HepG2 (cell line): ENCODE data around the gene CARD19. TPM values are rescaled to one million over a fixed set of nuclear protein-coding genes. Genes with fewer than 3 reads are reported as not detected.
A peak's percentile ranks its signal among the peaks of the same experiment; 100 is the strongest.

Experiments used
- ARNT ChIP-seq: fragments of 450-650 bp; IDR thresholded peaks from 2 replicates; pipeline ENCODE4 v1.6.1; 2017
- ATF2 ChIP-seq: sonication (generic); formaldehyde crosslinking; IDR thresholded peaks from 2 replicates; pipeline ENCODE4 v1.4.0; 2020; ENCODE audit warnings: missing genetic modification reagents
- BHLHE40 ChIP-seq: IDR thresholded peaks from 2 replicates; pipeline ENCODE4 v1.6.1; 2011; ENCODE audit warnings: low read length, improper control_type of control experiment
- CSRNP1 ChIP-seq: sonication (generic); formaldehyde crosslinking; IDR thresholded peaks from 2 replicates; pipeline ENCODE4 v1.8.1; 2023; ENCODE audit warnings: mild to moderate bottlenecking, missing genetic modification reagents
- ELF3 ChIP-seq: IDR thresholded peaks from 2 replicates; pipeline ENCODE4 v1.6.1; 2016; ENCODE audit warnings: missing genetic modification reagents, missing compliant biosample characterization
- FOXP1 ChIP-seq, 2 experiments: fragments of 450-650 bp in 1 of 2; IDR thresholded peaks; 2 replicates each; pipeline ENCODE4 v1.6.1; 2017 to 2018; ENCODE audit warnings: antibody characterized with exemption in 1 of 2
- HCFC1 ChIP-seq: fragments of 150-350 bp; IDR thresholded peaks from 2 replicates; pipeline ENCODE4 v1.6.1; 2014; ENCODE audit warnings: low read depth, low read length
- HMG20A ChIP-seq: IDR thresholded peaks from 2 replicates; pipeline ENCODE4 v1.6.1; 2016; ENCODE audit warnings: borderline replicate concordance
- JUND ChIP-seq: sonication (generic); formaldehyde crosslinking; IDR thresholded peaks from 2 replicates; pipeline ENCODE4 v1.8.0; 2022; ENCODE audit warnings: mild to moderate bottlenecking, missing genetic modification reagents
- NFKBIZ ChIP-seq: IDR thresholded peaks from 2 replicates; pipeline ENCODE4 v1.6.1; 2018; ENCODE audit warnings: missing genetic modification reagents, missing compliant biosample characterization
- REPIN1 ChIP-seq: sonication (generic); formaldehyde crosslinking; IDR thresholded peaks from 2 replicates; pipeline ENCODE4 v1.8.0; 2022; ENCODE audit warnings: missing genetic modification reagents, low read depth, mild to moderate bottlenecking, borderline replicate concordance
- RFX5 ChIP-seq: IDR thresholded peaks from 2 replicates; pipeline ENCODE4 v1.6.1; 2011; ENCODE audit warnings: low read depth, low read length, improper control_type of control experiment
- SATB2 ChIP-seq: sonication (generic); formaldehyde crosslinking; IDR thresholded peaks from 2 replicates; pipeline ENCODE4 v1.5.0; 2020; ENCODE audit warnings: missing genetic modification reagents
- SKIL ChIP-seq: sonication (generic); formaldehyde crosslinking; IDR thresholded peaks from 2 replicates; pipeline ENCODE4 v1.8.0; 2022; ENCODE audit warnings: missing genetic modification reagents, mild to moderate bottlenecking, moderate library complexity, borderline replicate concordance
- SNAPC5 ChIP-seq: sonication (generic); formaldehyde crosslinking; IDR thresholded peaks from 2 replicates; pipeline ENCODE4 v1.8.1; 2023; ENCODE audit warnings: mild to moderate bottlenecking, missing genetic modification reagents, borderline replicate concordance
- SRSF1 ChIP-seq: fragments of 200-400 bp; formaldehyde crosslinking; optimal IDR thresholded peaks from 2 replicates; pipeline ENCODE3; 2017; ENCODE audit warnings: mild to moderate bottlenecking, low read depth, low read length, moderate library complexity
- THRA ChIP-seq: sonication (generic); formaldehyde crosslinking; IDR thresholded peaks from 2 replicates; pipeline ENCODE4 v1.4.0; 2020; ENCODE audit warnings: missing genetic modification reagents, borderline replicate concordance
- ZFAT ChIP-seq: sonication (generic); formaldehyde crosslinking; conservative IDR thresholded peaks from 2 replicates; pipeline ENCODE4 v1.8.1; 2023; ENCODE audit warnings: missing genetic modification reagents, inconsistent platforms
- ZFP62 ChIP-seq: sonication (generic); formaldehyde crosslinking; IDR thresholded peaks from 2 replicates; pipeline ENCODE4 v1.4.0; 2020; ENCODE audit warnings: missing genetic modification reagents
- ZNF17 ChIP-seq: sonication (generic); formaldehyde crosslinking; IDR thresholded peaks from 2 replicates; pipeline ENCODE4 v1.5.0; 2020; ENCODE audit warnings: mild to moderate bottlenecking, missing genetic modification reagents
- ZNF264 ChIP-seq: sonication (generic); formaldehyde crosslinking; IDR thresholded peaks from 2 replicates; pipeline ENCODE4 v1.4.0; 2020; ENCODE audit warnings: missing genetic modification reagents
- ZNF660 ChIP-seq: sonication (generic); formaldehyde crosslinking; IDR thresholded peaks from 2 replicates; pipeline ENCODE4 v1.5.1; 2020; ENCODE audit warnings: mild to moderate bottlenecking, low read depth, missing genetic modification reagents, borderline replicate concordance
- ZSCAN22 ChIP-seq: sonication (generic); formaldehyde crosslinking; IDR thresholded peaks from 2 replicates; pipeline ENCODE4 v1.4.0; 2020; ENCODE audit warnings: mild to moderate bottlenecking, missing genetic modification reagents
- ZSCAN29 ChIP-seq: sonication (generic); formaldehyde crosslinking; conservative IDR thresholded peaks from 2 replicates; pipeline ENCODE4 v1.4.0; 2020; ENCODE audit warnings: mild to moderate bottlenecking, missing genetic modification reagents
- polyA plus RNA-seq, 8 experiments: library from polyadenylated mRNA; depleted of rRNA in 3 of 8; stranded (reverse) in 7 of 8; unstranded in 1 of 8; fragments of >200 nt; fragmentation: Illumina TruSeq in 4 of 8; extraction: Trizol in 4 of 8; gene quantifications; 2 replicates each; pipeline versions ENCODE4 v1.2.1 to v1.2.3, GENCODE V29; 2011 to 2016; ENCODE audit warnings: low read depth in 4 of 8, missing spikeins in 1 of 8, mixed read lengths in 1 of 8; ENCODE audit not compliant: insufficient read depth in 1 of 8
- total RNA-seq, 5 experiments: library from RNA; depleted of rRNA; stranded (reverse); fragments of >200 nt; fragmentation: Illumina TruSeq; extraction: Trizol; gene quantifications; 2 replicates each; pipeline ENCODE4 v1.2.3, GENCODE V29; 2016; ENCODE audit warnings: low read depth in 1 of 5

Gene CARD19
- total and polyA plus RNA-seq, 2 of the 13 experiments (the other 11 are each of a cell fraction or from before 2014, with no cell fraction given) = 18.4 to 47.2 TPM

- TF ChIP-seq SNAPC5 (no peak), CSRNP1 (no peak), ZNF660 (CRISPR knock-in tag) (no peak), ZSCAN22 (no peak), NFKBIZ (CRISPR knock-in tag) (0 out of 2 replicates have a peak, but pooled peaks have one; percentile 36), SRSF1 (no peak), ATF2 (no peak), FOXP1 (IDR thresholded peaks at IDR 0.05) (no peak), FOXP1 (CRISPR knock-in tag; IDR thresholded peaks at IDR 0.05) (no peak), ZFP62 (no peak), ZNF264 (no peak), RFX5 (no peak), ARNT (no peak), ZNF17 (CRISPR knock-in tag) (no peak), ZSCAN29 (CRISPR knock-in tag) (no peak), BHLHE40 (no peak), HMG20A (CRISPR knock-in tag) (0 out of 2 replicates have a peak, but pooled peaks have one; percentile 34), ELF3 (CRISPR knock-in tag) (peak; percentile 52; the same call in 1 of the 2 replicates), SKIL (CRISPR knock-in tag) (no peak), SATB2 (CRISPR knock-in tag) (no peak), THRA (CRISPR knock-in tag) (peak; percentile 71; the same call in 1 of the 2 replicates), REPIN1 (CRISPR knock-in tag) (0 out of 2 replicates have a peak, but pooled peaks have one; percentile 37), ZFAT (CRISPR knock-in tag) (no peak), HCFC1 (no peak), JUND (CRISPR knock-in tag) (no peak)
Measured at GRCh38 chr9:93159601-93160471, 63.8 kb downstream of the CARD19 start (continued).
